DOHH2 (cell line): ENCODE data around the gene ARID1B.
A peak's percentile ranks its signal among the peaks of the same experiment; 100 is the strongest.

Source experiments
- H3F3A ChIP-seq: fragments of 200-600 bp; sonication (generic), shearing (Covaris generic); 2 replicates; pipeline ENCODE4 v1.6.0; 2016; ENCODE audit warnings: antibody characterized with exemption, mild to moderate bottlenecking; ENCODE audit not compliant: control insufficient read depth, insufficient read depth
- H3K27ac ChIP-seq: fragments of 200-600 bp; sonication (generic); 2 replicates; pipeline ENCODE4 v1.5.1; 2014; ENCODE audit warnings: low read depth, mild to moderate bottlenecking, low read length, moderate library complexity
- H3K27me3 ChIP-seq: fragments of 200-600 bp; sonication (generic); 2 replicates; pipeline ENCODE4 v1.6.1; 2014; ENCODE audit warnings: mild to moderate bottlenecking, low read length, mixed read lengths; ENCODE audit not compliant: control insufficient read depth
- H3K36me3 ChIP-seq: fragments of 200-600 bp; sonication (generic); 2 replicates; pipeline ENCODE4 v1.6.1; 2014; ENCODE audit warnings: mild to moderate bottlenecking, low read length, moderate library complexity, mixed read lengths; ENCODE audit not compliant: control insufficient read depth
- H3K4me1 ChIP-seq: fragments of 200-600 bp; sonication (generic); 2 replicates; pipeline ENCODE4 v1.6.1; 2014; ENCODE audit warnings: mild to moderate bottlenecking, low read length, mixed read lengths; ENCODE audit not compliant: control insufficient read depth
- H3K4me2 ChIP-seq: fragments of 200-600 bp; sonication (generic); 2 replicates; pipeline ENCODE4 v1.6.0; 2014; ENCODE audit warnings: mild to moderate bottlenecking, low read length, moderate library complexity
- H3K4me3 ChIP-seq: fragments of 200-600 bp; sonication (generic); 2 replicates; pipeline ENCODE4 v1.5.1; 2014; ENCODE audit warnings: mild to moderate bottlenecking, low read length, mixed read lengths
- H3K79me2 ChIP-seq: fragments of 200-600 bp; sonication (generic); 2 replicates; pipeline ENCODE4 v1.6.1; 2014; ENCODE audit warnings: mild to moderate bottlenecking, low read length, mixed read lengths; ENCODE audit not compliant: control insufficient read depth
- H3K9me2 ChIP-seq: fragments of 200-600 bp; sonication (generic); replicated peaks from 2 replicates; pipeline ENCODE4 v1.6.1; 2014; ENCODE audit warnings: mild to moderate bottlenecking, low read length, mixed read lengths; ENCODE audit not compliant: control insufficient read depth
- H3K9me3 ChIP-seq: fragments of 200-600 bp; sonication (generic); 2 replicates; pipeline ENCODE4 v1.6.1; 2014; ENCODE audit warnings: antibody characterized with exemption, low read length, mixed read lengths; ENCODE audit not compliant: control insufficient read depth, insufficient read depth
- H4K20me1 ChIP-seq: fragments of 200-600 bp; sonication (generic); 2 replicates; pipeline ENCODE4 v1.6.0; 2014; ENCODE audit warnings: low read depth, mild to moderate bottlenecking, antibody characterized with exemption, low read length, moderate library complexity; ENCODE audit not compliant: control insufficient read depth, insufficient read depth
- CTCF ChIP-seq: fragments of 200-600 bp; sonication (generic); IDR thresholded peaks from one replicate; pipeline ENCODE4 v1.5.1; 2014; ENCODE audit warnings: antibody characterized with exemption, mild to moderate bottlenecking, low read depth, low read length; ENCODE audit not compliant: poor library complexity, severe bottlenecking
- EZH2phosphoT487 ChIP-seq: fragments of 200-600 bp; sonication (generic); IDR thresholded peaks from 2 replicates; pipeline ENCODE4 v1.6.1; 2017; ENCODE audit warnings: borderline replicate concordance, mild to moderate bottlenecking, antibody characterized with exemption, low read length, moderate library complexity, mixed read lengths

The ARID1B gene

GRCh38 chr6:156881687-156882629 lies 104.8 kb downstream of the ARID1B start:
- Histone ChIP-seq H3F3A (peaks cover 7% of the 10 kb centered on the region; the same call in 1 of the 2 replicates), H4K20me1 (peaks cover 36% of the 10 kb centered on the region), H3K4me1 (peaks cover 84% of the 10 kb centered on the region), H3K9me2 (no peaks in the 10 kb centered on the region), H3K36me3 (no peaks in the 10 kb centered on the region; the same call in 1 of the 2 replicates), H3K27me3 (no peaks in the 10 kb centered on the region), H3K9me3 (no peaks in the 10 kb centered on the region), H3K4me2 (peak overlapping the region; percentile 70), H3K4me3 (no peak overlapping the region), H3K27ac (no peak overlapping the region), H3K79me2 (peaks cover 99% of the 10 kb centered on the region)
- TF ChIP-seq CTCF: no peak
- no peak for TF ChIP-seq EZH2phosphoT487

GRCh38 chr6:156883497-156884252 lies 106.5 kb downstream of the ARID1B start:
- Histone ChIP-seq H3K4me1 (peaks cover 77% of the 10 kb centered on the region), H3K27ac (0 out of 2 replicates have a peak overlapping the region, but pooled peaks have one; percentile 14), H3K4me2 (peak overlapping the region; percentile 70)

GRCh38 chr6:156884306-156884705 lies 107.1 kb downstream of the ARID1B start:
- TF ChIP-seq EZH2phosphoT487: no peak
- TF ChIP-seq CTCF: no peak
- H3K27ac ChIP-seq: no peak overlapping the region
- H3K4me1 ChIP-seq: peaks cover 73% of the 10 kb centered on the region
- H3K9me3 ChIP-seq: no peaks in the 10 kb centered on the region
- H4K20me1 ChIP-seq: peaks cover 28% of the 10 kb centered on the region
- H3F3A ChIP-seq: peaks cover 7% of the 10 kb centered on the region; the same call in 1 of the 2 replicates
- no peak overlapping the region for H3K4me3 ChIP-seq
- H3K27me3 ChIP-seq: no peaks in the 10 kb centered on the region
- no peaks in the 10 kb centered on the region for H3K9me2 ChIP-seq
- peak overlapping the region; percentile 26 for H3K4me2 ChIP-seq
- H3K79me2 ChIP-seq: peaks cover 99% of the 10 kb centered on the region
- no peaks in the 10 kb centered on the region; the same call in 1 of the 2 replicates for H3K36me3 ChIP-seq

More at GRCh38 chr6:156883497-156884252, 106.5 kb downstream of the ARID1B start:
- TF ChIP-seq EZH2phosphoT487: no peak
- TF ChIP-seq CTCF: no peak
- Histone ChIP-seq H3K4me3 (peak overlapping the region; percentile 13), H3K36me3 (no peaks in the 10 kb centered on the region; the same call in 1 of the 2 replicates), H3K9me3 (no peaks in the 10 kb centered on the region), H3K79me2 (peaks cover 99% of the 10 kb centered on the region), H3F3A (peaks cover 7% of the 10 kb centered on the region; the same call in 1 of the 2 replicates), H3K9me2 (no peaks in the 10 kb centered on the region), H3K27me3 (no peaks in the 10 kb centered on the region), H4K20me1 (peaks cover 33% of the 10 kb centered on the region)
